ENCODE measurements around the gene GFRA1.

DNA sequence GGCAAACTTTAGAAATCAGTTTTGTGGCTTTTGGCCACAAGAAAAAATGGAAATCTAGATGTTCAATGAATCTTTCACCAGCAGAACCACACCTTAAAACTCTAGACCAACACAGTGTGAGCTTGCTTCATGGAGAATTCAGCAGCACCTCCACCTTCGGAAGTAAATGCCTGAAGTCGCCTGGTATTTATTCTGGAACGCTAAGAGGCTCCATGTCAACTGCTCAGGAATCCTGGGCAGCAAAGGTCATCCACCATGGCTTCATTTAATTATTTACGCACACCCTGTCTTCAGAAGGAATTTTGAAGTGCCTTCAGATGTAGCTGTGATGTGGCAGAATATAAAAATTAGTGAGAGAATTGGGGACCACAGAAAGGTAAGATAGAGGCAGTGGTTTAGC is 167.7 kb downstream of the GFRA1 start:
- TF ChIP-seq, protein P1, sequence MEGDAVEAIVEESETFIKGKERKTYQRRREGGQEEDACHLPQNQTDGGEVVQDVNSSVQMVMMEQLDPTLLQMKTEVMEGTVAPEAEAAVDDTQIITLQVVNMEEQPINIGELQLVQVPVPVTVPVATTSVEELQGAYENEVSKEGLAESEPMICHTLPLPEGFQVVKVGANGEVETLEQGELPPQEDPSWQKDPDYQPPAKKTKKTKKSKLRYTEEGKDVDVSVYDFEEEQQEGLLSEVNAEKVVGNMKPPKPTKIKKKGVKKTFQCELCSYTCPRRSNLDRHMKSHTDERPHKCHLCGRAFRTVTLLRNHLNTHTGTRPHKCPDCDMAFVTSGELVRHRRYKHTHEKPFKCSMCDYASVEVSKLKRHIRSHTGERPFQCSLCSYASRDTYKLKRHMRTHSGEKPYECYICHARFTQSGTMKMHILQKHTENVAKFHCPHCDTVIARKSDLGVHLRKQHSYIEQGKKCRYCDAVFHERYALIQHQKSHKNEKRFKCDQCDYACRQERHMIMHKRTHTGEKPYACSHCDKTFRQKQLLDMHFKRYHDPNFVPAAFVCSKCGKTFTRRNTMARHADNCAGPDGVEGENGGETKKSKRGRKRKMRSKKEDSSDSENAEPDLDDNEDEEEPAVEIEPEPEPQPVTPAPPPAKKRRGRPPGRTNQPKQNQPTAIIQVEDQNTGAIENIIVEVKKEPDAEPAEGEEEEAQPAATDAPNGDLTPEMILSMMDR (IDR thresholded peaks at IDR 0.05) = no peak
- no peak for TF ChIP-seq POLR2A (IDR thresholded peaks at IDR 0.05)

All from Peyer's patch (tissue), 4 donors.